Endothelial cell of umbilical vein (primary cell): ENCODE results near the gene CD2AP. TPM values are rescaled to one million over a fixed set of nuclear protein-coding genes. Genes with fewer than 3 reads are reported as not detected.

Experiments used
- BruUV-seq: library from RNA; stranded (reverse); fragments of 400-500 nt; replicated peaks from 2 replicates; lab custom pipeline; 2021; lab: Mats Ljungman, UMichigan
- CTCF ChIA-PET: fragments of 300-600, 350-600 bp; sonication (Branson Sonifier 250); formaldehyde crosslinking; loops from one replicate; lab custom pipeline; 2021; ENCODE audit warnings: antibody characterized with exemption, inconsistent platforms; lab: Charles Lee
- POLR2A ChIA-PET: fragments of 300-600, 350-600 bp; sonication (Branson Sonifier 250); formaldehyde crosslinking; loops from one replicate; lab custom pipeline; 2021; ENCODE audit warnings: antibody characterized with exemption, inconsistent platforms; lab: Charles Lee
- DNase-seq: peaks from one replicate; pipeline ENCODE4 v3.0.0-alpha.2; 2011; ENCODE audit warnings: low read depth, low spot score
- FAIRE-seq: peaks from 2 replicates; lab custom pipeline; 2011; peaks lifted over from hg19 to GRCh38; lab: Jason Lieb, UNC
- H2AFZ ChIP-seq: 2 replicates; pipeline ENCODE4 v1.6.0; 2012; ENCODE audit warnings: low read depth, low read length, control low read depth, inconsistent platforms
- H3K27ac ChIP-seq: 2 replicates; pipeline ENCODE4 v1.5.1; 2011; ENCODE audit warnings: low read depth, mild to moderate bottlenecking, control low read depth, low read length, moderate library complexity; ENCODE audit not compliant: insufficient read depth
- H3K27me3 ChIP-seq, 2 experiments: 2 replicates each; pipeline versions ENCODE4 v1.6.0 to v1.6.1; 2011; ENCODE audit warnings: low read length in 2 of 2, mixed read lengths in 1 of 2; ENCODE audit not compliant: control insufficient read depth in 2 of 2, insufficient read depth in 2 of 2
- H3K36me3 ChIP-seq, 2 experiments: 2 replicates in 1 of 2; 3 replicates in 1 of 2; pipeline ENCODE4 v1.5.1; 2011; ENCODE audit warnings: low read length in 2 of 2, mild to moderate bottlenecking in 1 of 2, moderate library complexity in 1 of 2; ENCODE audit not compliant: control insufficient read depth in 2 of 2, insufficient read depth in 2 of 2; ENCODE audit errors: extremely low read depth in 1 of 2
- H3K4me1 ChIP-seq: 3 replicates; pipeline ENCODE4 v1.5.1; 2011; ENCODE audit warnings: mild to moderate bottlenecking, low read length; ENCODE audit not compliant: control insufficient read depth, insufficient read depth; ENCODE audit errors: extremely low read depth
- H3K4me2 ChIP-seq: 2 replicates; pipeline ENCODE4 v1.6.1; 2011; ENCODE audit warnings: low read length, control low read depth, mixed read lengths; ENCODE audit not compliant: insufficient read depth
- H3K4me3 ChIP-seq, 3 experiments: fragments of 200-600 bp in 1 of 3; sonication (generic), shearing (Covaris generic) in 1 of 3; replicated peaks in 1 of 3; 2 replicates each; pipeline ENCODE4 v1.5.1; 2011 to 2016; ENCODE audit warnings: control low read depth in 3 of 3, low read length in 3 of 3, mild to moderate bottlenecking in 2 of 3, inconsistent platforms in 1 of 3, low read depth in 1 of 3, moderate library complexity in 1 of 3; ENCODE audit not compliant: insufficient read depth in 1 of 3
- H3K79me2 ChIP-seq: 2 replicates; pipeline ENCODE4 v1.6.0; 2012; ENCODE audit warnings: low read length, inconsistent platforms; ENCODE audit not compliant: control insufficient read depth, insufficient read depth
- H3K9ac ChIP-seq: replicated peaks from 2 replicates; pipeline ENCODE3; 2011; ENCODE audit warnings: low read length, control low read depth; ENCODE audit not compliant: insufficient read depth; ENCODE audit errors: extremely low read depth
- H3K9me1 ChIP-seq: replicated peaks from 3 replicates; pipeline ENCODE4 v1.6.0; 2011; ENCODE audit warnings: mild to moderate bottlenecking, low read length; ENCODE audit not compliant: control insufficient read depth, insufficient read depth; ENCODE audit errors: extremely low read depth
- H3K9me3 ChIP-seq: replicated peaks from 2 replicates; pipeline ENCODE4 v1.5.1; 2012; ENCODE audit warnings: low read length, inconsistent platforms; ENCODE audit not compliant: control insufficient read depth, insufficient read depth
- H4K20me1 ChIP-seq: replicated peaks from 2 replicates; pipeline ENCODE3; 2011; ENCODE audit warnings: mild to moderate bottlenecking, low read length; ENCODE audit not compliant: control insufficient read depth, insufficient read depth; ENCODE audit errors: extremely low read depth
- EZH2 ChIP-seq: IDR thresholded peaks from 2 replicates; pipeline ENCODE4 v1.6.1; 2012; ENCODE audit warnings: borderline replicate concordance, low read depth, mild to moderate bottlenecking, moderate library complexity, low read length, inconsistent platforms; ENCODE audit not compliant: severe bottlenecking
- FOS ChIP-seq: IDR thresholded peaks from 2 replicates; pipeline ENCODE4 v1.6.1; 2011; ENCODE audit warnings: mild to moderate bottlenecking, low read length, moderate library complexity, borderline replicate concordance; ENCODE audit not compliant: insufficient read depth
- GATA2 ChIP-seq: IDR thresholded peaks from 2 replicates; pipeline ENCODE4 v1.7.0; 2011; ENCODE audit warnings: low read depth, mild to moderate bottlenecking, moderate library complexity, mixed read lengths, low read length; ENCODE audit not compliant: insufficient read length, insufficient read depth
- JUN ChIP-seq: IDR thresholded peaks from 2 replicates; pipeline ENCODE4 v1.6.1; 2011; ENCODE audit warnings: borderline replicate concordance, low read depth; ENCODE audit not compliant: insufficient read length, insufficient read depth
- MYC ChIP-seq: IDR thresholded peaks from one replicate; pipeline ENCODE4 v1.6.1; 2011; ENCODE audit warnings: mild to moderate bottlenecking, low read depth, low read length
- POLR2A ChIP-seq: IDR thresholded peaks from 2 replicates; pipeline ENCODE4 v1.6.1; 2012; ENCODE audit warnings: low read depth, mild to moderate bottlenecking, control low read depth, low read length
- POLR2AphosphoS5 ChIP-seq: IDR thresholded peaks from 2 replicates; pipeline ENCODE4 v1.6.1; 2012; ENCODE audit warnings: low read depth, mild to moderate bottlenecking, control low read depth, low read length, moderate library complexity; ENCODE audit not compliant: insufficient read depth
- dilution Hi-C: fragments of 300-500 bp; cut with MboI; formaldehyde crosslinking; loops from one replicate; pipeline ENCODE4 v1.15.0; 2019; ENCODE audit warnings: low sequenced_read_pairs; ENCODE audit not compliant: extremely low pct_ligation_motif_present
- intact Hi-C: fragments of 100-400 bp; cut with micrococcal nuclease; formaldehyde crosslinking; loops from one replicate; pipeline ENCODE4 v1.10.0; 2022
- polyA plus RNA-seq, 4 experiments: library from polyadenylated mRNA; depleted of rRNA in 3 of 4; stranded (reverse) in 3 of 4; unstranded in 1 of 4; fragments of >200 nt; gene quantifications; 2 replicates each; pipeline versions ENCODE4 v1.2.1 to v1.2.3, GENCODE V29; 2011 to 2012; ENCODE audit warnings: missing spikeins in 1 of 4
- total RNA-seq: library from RNA; stranded (reverse); gene quantifications from 2 replicates; pipeline ENCODE4 v1.2.3, GENCODE V29; 2021
- TF ChIP-seq, protein P1 (sequence below), 2 donors: IDR thresholded peaks; 1 replicate in 1 of 2; 2 replicates in 1 of 2; pipeline ENCODE4 v1.5.1; 2011; ENCODE audit warnings: low read length in 2 of 2, mild to moderate bottlenecking in 2 of 2, moderate library complexity in 2 of 2, control low read depth in 1 of 2, inconsistent platforms in 1 of 2, low read depth in 1 of 2; ENCODE audit not compliant: insufficient read depth in 1 of 2; ENCODE audit errors: extremely low read depth in 1 of 2
- TF ChIP-seq, protein P2 (sequence below): IDR thresholded peaks from 2 replicates; pipeline ENCODE4 v1.6.1; 2011; ENCODE audit not compliant: insufficient read depth, insufficient read length

CD2AP gene
- total and polyA plus RNA-seq, 2 donors (not counting 3 experiments of a cell fraction or from before 2014, with no cell fraction given) = 4.2 to 39.8 TPM

DNA sequence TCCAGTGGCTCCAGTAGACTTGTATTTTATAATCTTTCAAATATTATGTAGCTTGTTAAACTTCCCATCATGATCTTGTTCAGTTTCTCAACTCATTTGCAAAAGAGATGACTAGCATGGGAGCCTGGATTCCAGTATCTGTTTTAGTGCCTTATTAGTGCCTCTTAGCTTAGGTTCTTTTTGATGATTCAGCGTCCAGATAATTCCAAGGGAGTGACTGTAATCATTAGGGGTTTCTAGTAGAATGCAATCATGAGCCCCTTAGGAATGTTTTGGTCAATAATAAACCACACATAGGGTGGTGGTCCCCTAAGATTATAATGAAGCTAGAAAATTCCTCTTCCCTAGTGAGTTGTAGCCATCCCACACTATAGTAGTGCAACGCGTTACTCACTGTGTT, 7.0 kb downstream of the CD2AP start:
- no peak overlapping the region for H2AFZ ChIP-seq
- no peak for FAIRE-seq
- peaks cover 16% of the 10 kb centered on the region for H4K20me1 ChIP-seq
- H3K27me3 ChIP-seq = no peaks in the 10 kb centered on the region
- no peaks in the 10 kb centered on the region for H3K9me3 ChIP-seq
- peaks cover 18% of the 10 kb centered on the region for H3K4me1 ChIP-seq
- dilution Hi-C loops = no loop called here
- peaks cover 3% of the 10 kb centered on the region for H3K9me1 ChIP-seq
- H3K79me2 ChIP-seq = peaks cover 87% of the 10 kb centered on the region
- BruUV-seq = no TSS peak
- no peaks in the 10 kb centered on the region for H3K36me3 ChIP-seq
- ChIA-PET CTCF (interaction anchor here (0.7 to 1.7 kb wide), 4 partner anchors 15 to 147 kb away, joined by 3 to 5 read pairs (median 4); no protein-coding TSS in a partner anchor), POLR2A (no interaction called here)
- TF ChIP-seq FOS (no peak), GATA2 (no peak), MYC (no peak), POLR2AphosphoS5 (no peak), JUN (no peak), POLR2A (no peak), EZH2 (no peak)
- TF ChIP-seq, protein P1, sequence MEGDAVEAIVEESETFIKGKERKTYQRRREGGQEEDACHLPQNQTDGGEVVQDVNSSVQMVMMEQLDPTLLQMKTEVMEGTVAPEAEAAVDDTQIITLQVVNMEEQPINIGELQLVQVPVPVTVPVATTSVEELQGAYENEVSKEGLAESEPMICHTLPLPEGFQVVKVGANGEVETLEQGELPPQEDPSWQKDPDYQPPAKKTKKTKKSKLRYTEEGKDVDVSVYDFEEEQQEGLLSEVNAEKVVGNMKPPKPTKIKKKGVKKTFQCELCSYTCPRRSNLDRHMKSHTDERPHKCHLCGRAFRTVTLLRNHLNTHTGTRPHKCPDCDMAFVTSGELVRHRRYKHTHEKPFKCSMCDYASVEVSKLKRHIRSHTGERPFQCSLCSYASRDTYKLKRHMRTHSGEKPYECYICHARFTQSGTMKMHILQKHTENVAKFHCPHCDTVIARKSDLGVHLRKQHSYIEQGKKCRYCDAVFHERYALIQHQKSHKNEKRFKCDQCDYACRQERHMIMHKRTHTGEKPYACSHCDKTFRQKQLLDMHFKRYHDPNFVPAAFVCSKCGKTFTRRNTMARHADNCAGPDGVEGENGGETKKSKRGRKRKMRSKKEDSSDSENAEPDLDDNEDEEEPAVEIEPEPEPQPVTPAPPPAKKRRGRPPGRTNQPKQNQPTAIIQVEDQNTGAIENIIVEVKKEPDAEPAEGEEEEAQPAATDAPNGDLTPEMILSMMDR (IDR thresholded peaks at IDR 0.05; ENCODE audit: extremely low read depth in 1 of 2, insufficient read depth in 1 of 2, low read depth in 1 of 2, low read length in 2 of 2) = no peak
- TF ChIP-seq, protein P2, sequence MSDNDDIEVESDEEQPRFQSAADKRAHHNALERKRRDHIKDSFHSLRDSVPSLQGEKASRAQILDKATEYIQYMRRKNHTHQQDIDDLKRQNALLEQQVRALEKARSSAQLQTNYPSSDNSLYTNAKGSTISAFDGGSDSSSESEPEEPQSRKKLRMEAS = no peak
- no peak overlapping the region for H3K4me3 ChIP-seq
- DNase-seq = no peak
- intact Hi-C loops = no loop called here
- H3K9ac ChIP-seq = no peak overlapping the region
- H3K4me2 ChIP-seq = no peak overlapping the region
- H3K27ac ChIP-seq = no peak overlapping the region
